ENCODE measurements around the gene ZNF500.

Gene ZNF500

GRCh38 chr16:4760221-4760910, 6.6 kb downstream of the ZNF500 start:
- TF ChIP-seq CTCF (IDR thresholded peaks at IDR 0.05; ENCODE audit: low read length, missing control alignments), result no peak
- no peak for DNase-seq (ENCODE audit: low read depth)
- no peak overlapping the region for H3K4me3 ChIP-seq (replicated peaks; ENCODE audit: low read depth, low read length)

- H3K4me3 ChIP-seq (replicated peaks; ENCODE audit: low read depth, low read length), result no peak overlapping the region
- no peak for DNase-seq (ENCODE audit: low read depth)
- no peak for TF ChIP-seq CTCF (IDR thresholded peaks at IDR 0.05; ENCODE audit: low read length, missing control alignments)
These were observed 11.3 kb downstream of the ZNF500 start for GRCh38 chr16:4755687-4756086.

GRCh38 chr16:4754865-4755264, 12.1 kb downstream of the ZNF500 start:
- DNase-seq (ENCODE audit: low read depth), result no peak
- H3K4me3 ChIP-seq (replicated peaks; ENCODE audit: low read depth, low read length), result no peak overlapping the region
- no peak for TF ChIP-seq CTCF (IDR thresholded peaks at IDR 0.05; ENCODE audit: low read length, missing control alignments)

- no peak for TF ChIP-seq CTCF (IDR thresholded peaks at IDR 0.05; ENCODE audit: low read length, missing control alignments)
- no peak overlapping the region for H3K4me3 ChIP-seq (replicated peaks; ENCODE audit: low read depth, low read length)
- DNase-seq (ENCODE audit: low read depth), result no peak
These were observed 13.7 kb downstream of the ZNF500 start for GRCh38 chr16:4753227-4753626.

- no peak overlapping the region for H3K4me3 ChIP-seq (replicated peaks; ENCODE audit: low read depth, low read length)
- no peak for TF ChIP-seq CTCF (IDR thresholded peaks at IDR 0.05; ENCODE audit: low read length, missing control alignments)
- DNase-seq (ENCODE audit: low read depth), result no peak
These were observed 14.4 kb downstream of the ZNF500 start for GRCh38 chr16:4752351-4753100.

GRCh38 chr16:4750896-4751295, 16.1 kb downstream of the ZNF500 start:
- H3K4me3 ChIP-seq (replicated peaks; ENCODE audit: low read depth, low read length), result no peak overlapping the region
- TF ChIP-seq CTCF (IDR thresholded peaks at IDR 0.05; ENCODE audit: low read length, missing control alignments), result no peak
- DNase-seq (ENCODE audit: low read depth), result no peak
